GM12878 (cell line): Measurements from ENCODE around the gene TOM1L2. TPM values are rescaled to one million over a fixed set of nuclear protein-coding genes. Genes with fewer than 3 reads are reported as not detected.
"Not testable (repeated sequence)": the region's sequence is repeated elsewhere in the genome, so short reads cannot be mapped to it uniquely, and the experiment has no call there.

Experiments used
- ATAC-seq: fragments of 200-7000 bp; cut with Tn5 transposase; 3 replicates; pipeline ENCODE4 v1.9.1; 2020; ENCODE audit warnings: mild to moderate bottlenecking, moderate library complexity
- BruUV-seq: library from RNA; stranded (reverse); fragments of 400-500 nt; replicated peaks from 2 replicates; lab custom pipeline; 2021; lab: Mats Ljungman, UMichigan
- CTCF ChIA-PET: fragments of 300-600 bp; sonication (Branson Sonifier 250); formaldehyde crosslinking; extraction: SDS; loops from one replicate; lab custom pipeline; 2021; ENCODE audit warnings: inconsistent platforms; lab: Yijun Ruan, JAX
- POLR2A ChIA-PET: fragments of 350-600 bp; formaldehyde crosslinking; extraction: SDS; loops from one replicate; lab custom pipeline; 2021; ENCODE audit warnings: inconsistent platforms; lab: Charles Lee
- RAD21 ChIA-PET: fragments of 300-600 bp; sonication (Branson Sonifier 250); formaldehyde crosslinking; loops from one replicate; lab custom pipeline; 2023; ENCODE audit warnings: antibody characterized with exemption; ENCODE audit not compliant: unreplicated experiment; lab: Charles Lee
- SMC1A ChIA-PET: fragments of 300-600 bp; sonication (Branson Sonifier 250); formaldehyde crosslinking; loops from one replicate; lab custom pipeline; 2023; ENCODE audit not compliant: unreplicated experiment, uncharacterized antibody; lab: Charles Lee
- DNase-seq: peaks from one replicate; pipeline ENCODE4 v3.0.0-alpha.2; 2011; ENCODE audit warnings: low read depth, low spot score
- FAIRE-seq: peaks from 3 replicates; lab custom pipeline; 2011; peaks lifted over from hg19 to GRCh38; lab: Jason Lieb, UNC
- H2AFZ ChIP-seq: 2 replicates; pipeline ENCODE4 v1.6.0; 2011; ENCODE audit warnings: low read depth, low read length, control low read depth; ENCODE audit not compliant: control insufficient read depth
- H3K27ac ChIP-seq: 2 replicates; pipeline ENCODE4 v1.5.1; 2011; ENCODE audit warnings: control low read depth; ENCODE audit not compliant: control insufficient read depth, insufficient read depth
- H3K27me3 ChIP-seq, 2 experiments: replicated peaks in 1 of 2; 2 replicates each; pipeline versions ENCODE4 v1.6.0 to v1.6.1; 2011; ENCODE audit warnings: low read length in 1 of 2; ENCODE audit not compliant: control insufficient read depth in 2 of 2, insufficient read depth in 2 of 2
- H3K36me3 ChIP-seq, 2 experiments: 2 replicates each; pipeline ENCODE4 v1.5.1; 2011; ENCODE audit warnings: low read length in 1 of 2; ENCODE audit not compliant: control insufficient read depth in 2 of 2, insufficient read depth in 2 of 2
- H3K4me1 ChIP-seq: 2 replicates; pipeline ENCODE4 v1.6.1; 2011; ENCODE audit warnings: mild to moderate bottlenecking, low read length, moderate library complexity, mixed read lengths; ENCODE audit not compliant: control insufficient read depth, insufficient read depth
- H3K4me2 ChIP-seq: 2 replicates; pipeline ENCODE4 v1.6.0; 2011; ENCODE audit warnings: control low read depth; ENCODE audit not compliant: control insufficient read depth, insufficient read depth
- H3K4me3 ChIP-seq: fragments of 200-600 bp; sonication (generic); 2 replicates; pipeline ENCODE4 v1.5.1; 2016
- H3K79me2 ChIP-seq: 2 replicates; pipeline ENCODE4 v1.6.0; 2011; ENCODE audit warnings: low read length; ENCODE audit not compliant: control insufficient read depth, insufficient read depth
- H3K9ac ChIP-seq: 2 replicates; pipeline ENCODE4 v1.8.0; 2011; ENCODE audit warnings: low read length, control low read depth, mixed read lengths; ENCODE audit not compliant: control insufficient read depth, insufficient read depth
- H3K9me3 ChIP-seq: replicated peaks from 3 replicates; pipeline ENCODE4 v1.5.1; 2011; ENCODE audit warnings: mild to moderate bottlenecking, low read length; ENCODE audit not compliant: control insufficient read depth, insufficient read depth
- H4K20me1 ChIP-seq: 2 replicates; pipeline ENCODE4 v1.6.0; 2011; ENCODE audit not compliant: control insufficient read depth, insufficient read depth
- KDM1A ChIP-seq: fragments of 200-600 bp; sonication (generic); IDR thresholded peaks from 2 replicates; pipeline ENCODE4 v1.6.1; 2016; ENCODE audit warnings: borderline replicate concordance
- NR2C1 ChIP-seq: fragments of 450-650 bp; IDR thresholded peaks from 2 replicates; pipeline ENCODE4 v1.6.1; 2017; ENCODE audit warnings: antibody characterized with exemption, mild to moderate bottlenecking, moderate library complexity
- PAX5 ChIP-seq: IDR thresholded peaks from 2 replicates; pipeline ENCODE4 v1.6.1; 2011; ENCODE audit warnings: low read depth, low read length, borderline replicate concordance
- ZBED1 ChIP-seq: IDR thresholded peaks from 2 replicates; pipeline ENCODE4 v1.6.1; 2016; ENCODE audit warnings: borderline replicate concordance
- WGBS: methylation state at CpG from one replicate; pipeline ENCODE4 v1.1.6; 2016; ENCODE audit warnings: low lambda C conversion rate; ENCODE audit not compliant: insufficient replicate concordance, insufficient coverage; ENCODE audit errors: missing lambda C conversion rate; 5-methylcytosine and 5-hydroxymethylcytosine counted together
- in situ Hi-C: fragments of 300-500 bp; cut with MboI; formaldehyde crosslinking; loops from 9 replicates; pipeline ENCODE4 v1.14.3; 2018; ENCODE audit warnings: mixed read lengths
- intact Hi-C: fragments of 100-400 bp; cut with micrococcal nuclease; formaldehyde crosslinking; loops from one replicate; pipeline ENCODE4 v1.14.2; 2022; ENCODE audit not compliant: unreplicated experiment
- polyA plus RNA-seq, 11 experiments: library from polyadenylated mRNA; depleted of rRNA in 4 of 11; unstranded in 6 of 11; stranded (reverse) in 5 of 11; fragments of >200 nt; fragmentation: Nextera tagmentation in 4 of 11; fragmentation: Illumina TruSeq in 1 of 11; extraction: Ambion mirVana in 4 of 11; extraction: Trizol in 1 of 11; gene quantifications; 1 replicate in 1 of 11; 2 replicates in 10 of 11; pipeline versions ENCODE4 v1.2.1 to v1.2.3, GENCODE V29; 2011 to 2016; ENCODE audit warnings: inconsistent platforms in 2 of 11, missing spikeins in 2 of 11, low read depth in 1 of 11
- total RNA-seq, 4 experiments: library from RNA; depleted of rRNA in 3 of 4; stranded (reverse); fragments of >200 nt in 3 of 4; fragmentation: Illumina TruSeq in 1 of 4; extraction: Trizol in 1 of 4; gene quantifications; 2 replicates each; pipeline versions ENCODE4 v1.2.1 to v1.2.3, GENCODE V29; 2013 to 2021
- TF ChIP-seq, protein P1 (sequence below): fragments of 450-650 bp; IDR thresholded peaks from 2 replicates; pipeline ENCODE4 v1.6.1; 2018; ENCODE audit warnings: mild to moderate bottlenecking, low read depth, moderate library complexity; ENCODE audit not compliant: partially characterized antibody
- TF ChIP-seq, protein P2 (sequence below): fragments of 450-650 bp; IDR thresholded peaks from 2 replicates; pipeline ENCODE4 v1.6.1; 2017; ENCODE audit warnings: mild to moderate bottlenecking, low read depth, inconsistent platforms; ENCODE audit not compliant: poor library complexity, severe bottlenecking

Gene TOM1L2
- total and polyA plus RNA-seq, 10 of the 15 experiments (the other 5 are each of a cell fraction or from before 2014, with no cell fraction given) = 0.19 to 19.2 (median 8.1) TPM

DNA sequence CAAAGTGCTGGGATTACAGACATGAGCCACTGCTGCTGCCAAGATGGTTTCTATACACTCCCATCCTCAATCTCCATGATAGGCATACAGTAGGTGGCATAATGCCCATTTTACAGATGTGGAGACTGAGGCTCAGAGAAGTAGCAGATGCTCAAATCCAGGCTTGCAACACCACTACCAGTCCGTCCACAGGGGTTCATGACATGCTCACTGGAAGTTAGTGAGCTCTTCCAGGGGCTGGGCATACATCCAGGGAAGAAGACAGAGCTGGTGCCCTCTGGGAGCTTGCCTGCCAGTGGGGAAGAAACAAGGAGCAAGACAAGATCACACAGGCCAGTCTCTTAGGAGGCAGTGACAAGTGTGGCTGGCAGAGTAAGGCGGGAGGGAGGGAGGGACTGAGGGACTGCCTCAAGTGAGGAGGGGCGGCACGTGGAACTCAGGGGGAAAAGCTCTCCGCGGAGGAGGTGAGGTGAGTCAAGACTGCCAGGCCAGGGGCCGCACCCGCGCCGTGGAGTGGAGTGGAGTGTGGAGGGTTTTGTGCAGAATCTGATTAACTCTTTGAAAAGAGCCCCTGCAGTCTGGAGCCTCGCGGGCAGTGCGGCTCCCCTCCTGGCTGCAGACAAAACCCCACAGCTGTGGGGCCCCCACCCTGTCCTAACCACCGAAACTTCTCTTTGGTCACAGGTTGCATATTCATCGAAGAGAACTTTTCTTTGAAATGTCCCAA, 163.3 kb downstream of the TOM1L2 start (continued):
- TF ChIP-seq, protein P1, sequence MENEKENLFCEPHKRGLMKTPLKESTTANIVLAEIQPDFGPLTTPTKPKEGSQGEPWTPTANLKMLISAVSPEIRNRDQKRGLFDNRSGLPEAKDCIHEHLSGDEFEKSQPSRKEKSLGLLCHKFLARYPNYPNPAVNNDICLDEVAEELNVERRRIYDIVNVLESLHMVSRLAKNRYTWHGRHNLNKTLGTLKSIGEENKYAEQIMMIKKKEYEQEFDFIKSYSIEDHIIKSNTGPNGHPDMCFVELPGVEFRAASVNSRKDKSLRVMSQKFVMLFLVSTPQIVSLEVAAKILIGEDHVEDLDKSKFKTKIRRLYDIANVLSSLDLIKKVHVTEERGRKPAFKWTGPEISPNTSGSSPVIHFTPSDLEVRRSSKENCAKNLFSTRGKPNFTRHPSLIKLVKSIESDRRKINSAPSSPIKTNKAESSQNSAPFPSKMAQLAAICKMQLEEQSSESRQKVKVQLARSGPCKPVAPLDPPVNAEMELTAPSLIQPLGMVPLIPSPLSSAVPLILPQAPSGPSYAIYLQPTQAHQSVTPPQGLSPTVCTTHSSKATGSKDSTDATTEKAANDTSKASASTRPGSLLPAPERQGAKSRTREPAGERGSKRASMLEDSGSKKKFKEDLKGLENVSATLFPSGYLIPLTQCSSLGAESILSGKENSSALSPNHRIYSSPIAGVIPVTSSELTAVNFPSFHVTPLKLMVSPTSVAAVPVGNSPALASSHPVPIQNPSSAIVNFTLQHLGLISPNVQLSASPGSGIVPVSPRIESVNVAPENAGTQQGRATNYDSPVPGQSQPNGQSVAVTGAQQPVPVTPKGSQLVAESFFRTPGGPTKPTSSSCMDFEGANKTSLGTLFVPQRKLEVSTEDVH = no peak
- TF ChIP-seq ZBED1 (no peak), KDM1A (no peak), PAX5 (peak; percentile 52; the same call in 1 of the 2 replicates), NR2C1 (no peak)
- TF ChIP-seq, protein P2, sequence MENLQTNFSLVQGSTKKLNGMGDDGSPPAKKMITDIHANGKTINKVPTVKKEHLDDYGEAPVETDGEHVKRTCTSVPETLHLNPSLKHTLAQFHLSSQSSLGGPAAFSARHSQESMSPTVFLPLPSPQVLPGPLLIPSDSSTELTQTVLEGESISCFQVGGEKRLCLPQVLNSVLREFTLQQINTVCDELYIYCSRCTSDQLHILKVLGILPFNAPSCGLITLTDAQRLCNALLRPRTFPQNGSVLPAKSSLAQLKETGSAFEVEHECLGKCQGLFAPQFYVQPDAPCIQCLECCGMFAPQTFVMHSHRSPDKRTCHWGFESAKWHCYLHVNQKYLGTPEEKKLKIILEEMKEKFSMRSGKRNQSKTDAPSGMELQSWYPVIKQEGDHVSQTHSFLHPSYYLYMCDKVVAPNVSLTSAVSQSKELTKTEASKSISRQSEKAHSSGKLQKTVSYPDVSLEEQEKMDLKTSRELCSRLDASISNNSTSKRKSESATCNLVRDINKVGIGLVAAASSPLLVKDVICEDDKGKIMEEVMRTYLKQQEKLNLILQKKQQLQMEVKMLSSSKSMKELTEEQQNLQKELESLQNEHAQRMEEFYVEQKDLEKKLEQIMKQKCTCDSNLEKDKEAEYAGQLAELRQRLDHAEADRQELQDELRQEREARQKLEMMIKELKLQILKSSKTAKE = no peak

DNA sequence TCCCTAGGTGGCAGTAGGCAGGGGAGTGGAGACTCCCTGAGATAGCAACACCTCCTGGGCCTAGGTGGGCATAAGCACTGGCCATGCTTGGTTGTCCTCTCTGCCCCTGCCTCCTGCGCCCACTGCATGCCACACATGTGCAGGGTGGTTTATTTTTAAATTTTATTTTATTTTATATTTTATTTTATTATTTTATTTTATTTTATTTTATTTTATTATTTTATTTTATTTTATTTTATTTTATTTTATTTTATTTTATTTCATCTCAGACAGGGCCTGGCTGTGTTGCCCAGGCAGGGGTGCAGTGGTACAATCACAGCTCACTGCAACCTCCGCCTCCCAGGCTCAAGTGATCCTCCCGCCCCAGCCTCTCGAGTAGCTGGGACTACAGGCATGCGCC, 164.0 kb downstream of the TOM1L2 start:
- H3K9ac ChIP-seq, H3K27me3 ChIP-seq, H4K20me1 ChIP-seq, ATAC-seq, H3K4me1 ChIP-seq, H3K27ac ChIP-seq, FAIRE-seq, H2AFZ ChIP-seq, POLR2A ChIA-PET, H3K9me3 ChIP-seq, DNase-seq, BruUV-seq, H3K79me2 ChIP-seq, H3K4me3 ChIP-seq, H3K4me2 ChIP-seq: not testable (repeated sequence)
- in situ Hi-C loops (loop anchor here (5.0 kb wide), 1 partner anchor 224 kb away; no protein-coding TSS in a partner anchor), intact Hi-C loops (loop anchor here (2.0 kb wide), 1 partner anchor 111 kb away; no protein-coding TSS in a partner anchor)
- ChIA-PET SMC1A (interaction anchor here (1.4 to 2.1 kb wide), 5 partner anchors 22 to 225 kb away, joined by 4 to 10 read pairs (median 6); no protein-coding TSS in a partner anchor), CTCF (interaction anchor here (0.7 to 1.4 kb wide), 6 partner anchors 10 to 131 kb away, joined by 3 to 5 read pairs (median 3); no protein-coding TSS in a partner anchor), RAD21 (interaction anchor here (0.7 to 1.6 kb wide), 2 partner anchors 28 to 73 kb away, joined by 3 to 4 read pairs; no protein-coding TSS in a partner anchor)
- H3K36me3 ChIP-seq = peaks cover 10 to 11% of the 10 kb centered on the region in 2 experiments; a peak in 3 of 4 replicates
- 97% methylated on average over 5 of the region's 5 CpGs for WGBS
